SK-N-SH (cell line): ENCODE data around the gene GABARAPL2.

ENCODE experiments used
- CHD2 ChIP-seq: fragments of 150-350 bp; IDR thresholded peaks from 2 replicates; pipeline ENCODE4 v1.6.1; 2018; ENCODE audit warnings: low read length; ENCODE audit not compliant: partially characterized antibody
- CTCF ChIP-seq: fragments of 200-600 bp; sonication (generic); IDR thresholded peaks from 2 replicates; pipeline ENCODE4 v1.6.1; 2017; ENCODE audit warnings: antibody characterized with exemption, mild to moderate bottlenecking, moderate library complexity
- EP300 ChIP-seq, 2 experiments: IDR thresholded peaks; 2 replicates each; pipeline versions ENCODE4 v1.4.0 to v1.6.1; 2012; ENCODE audit warnings: borderline replicate concordance in 1 of 2, low read depth in 1 of 2, low read length in 1 of 2
- EZH2phosphoT487 ChIP-seq: fragments of 200-600 bp; sonication (generic); IDR thresholded peaks from 2 replicates; pipeline ENCODE4 v1.6.1; 2017; ENCODE audit warnings: low read depth, mixed run types, mild to moderate bottlenecking, antibody characterized with exemption, moderate library complexity, borderline replicate concordance
- POLR2AphosphoS5 ChIP-seq: IDR thresholded peaks from 2 replicates; pipeline ENCODE4 v1.6.1; 2012; ENCODE audit warnings: low read depth, low read length
- SIN3A ChIP-seq: IDR thresholded peaks from 2 replicates; pipeline ENCODE4 v1.6.1; 2012; ENCODE audit warnings: low read depth, mild to moderate bottlenecking, low read length, moderate library complexity, borderline replicate concordance
- SMC3 ChIP-seq: IDR thresholded peaks from 2 replicates; pipeline ENCODE4 v1.6.1; 2012; ENCODE audit warnings: low read depth, low read length, improper control_type of control experiment
- TEAD4 ChIP-seq: IDR thresholded peaks from 2 replicates; pipeline ENCODE4 v1.4.0; 2012; ENCODE audit warnings: mild to moderate bottlenecking, borderline replicate concordance; ENCODE audit not compliant: insufficient read depth
- TF ChIP-seq, protein P1 (sequence below): IDR thresholded peaks from 2 replicates; pipeline ENCODE4 v1.4.0; 2012; ENCODE audit warnings: low read depth, borderline replicate concordance

DNA sequence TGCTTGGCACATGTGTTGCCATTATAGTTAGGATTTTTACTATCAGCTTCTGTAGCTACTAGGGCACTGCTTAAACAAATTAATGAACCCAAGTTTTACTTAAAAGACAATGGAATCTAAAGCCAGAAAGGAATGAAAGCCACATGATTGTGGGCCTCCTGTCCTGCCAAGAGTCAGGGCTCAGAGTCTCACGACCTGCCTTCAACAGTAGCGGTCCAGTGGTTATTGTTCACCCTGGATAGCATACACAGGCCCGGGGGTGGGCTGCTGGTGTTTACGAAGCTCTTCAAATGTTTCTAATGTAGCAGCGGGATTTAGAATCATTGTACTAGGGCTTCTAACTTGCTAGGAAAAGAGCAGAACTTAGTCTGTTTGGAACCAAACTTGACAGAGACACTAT lies 7.8 kb downstream of the GABARAPL2 start:
- TF ChIP-seq CTCF (no peak), CHD2 (no peak), SIN3A (no peak), TEAD4 (no peak), SMC3 (no peak), POLR2AphosphoS5 (no peak), EP300 (IDR thresholded peaks at IDR 0.05; ENCODE audit: borderline replicate concordance in 1 of 2, low read depth in 1 of 2, low read length in 1 of 2) (no peak), EZH2phosphoT487 (no peak)
- TF ChIP-seq, protein P1, sequence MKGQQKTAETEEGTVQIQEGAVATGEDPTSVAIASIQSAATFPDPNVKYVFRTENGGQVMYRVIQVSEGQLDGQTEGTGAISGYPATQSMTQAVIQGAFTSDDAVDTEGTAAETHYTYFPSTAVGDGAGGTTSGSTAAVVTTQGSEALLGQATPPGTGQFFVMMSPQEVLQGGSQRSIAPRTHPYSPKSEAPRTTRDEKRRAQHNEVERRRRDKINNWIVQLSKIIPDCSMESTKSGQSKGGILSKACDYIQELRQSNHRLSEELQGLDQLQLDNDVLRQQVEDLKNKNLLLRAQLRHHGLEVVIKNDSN = no peak
